Amygdala (tissue), 56 donors: Measurements from ENCODE around the gene KRCC1.
A peak's percentile ranks its signal among the peaks of the same experiment; 100 is the strongest.
"Not testable (repeated sequence)": the region's sequence is repeated elsewhere in the genome, so short reads cannot be mapped to it uniquely, and the experiment has no call there.

Experiments used
- DNase-seq, 56 donors: peaks; one replicate each; lab custom pipeline; 2025; lab: John Stamatoyannopoulos, UW

Gene KRCC1

DNA sequence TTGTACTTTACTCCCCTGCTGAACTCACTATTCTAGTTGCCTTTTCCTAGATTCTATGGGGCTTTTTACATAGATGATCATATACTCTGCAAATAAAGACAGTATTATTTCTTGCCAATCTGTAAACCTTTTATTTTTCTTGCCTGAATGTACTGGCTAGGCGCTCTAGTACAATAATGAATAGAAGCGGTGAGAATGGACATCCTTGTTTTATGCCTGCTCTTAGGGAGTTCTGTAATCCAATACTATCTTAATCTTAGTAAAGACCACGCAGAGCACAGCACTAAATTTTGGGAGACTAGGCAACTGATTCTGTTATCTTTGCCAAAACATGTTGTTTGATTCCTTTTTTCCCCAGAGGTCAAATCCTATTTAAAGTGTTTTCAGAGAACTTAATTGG is 7.0 kb downstream of the KRCC1 start:
- no peak for DNase-seq

DNA sequence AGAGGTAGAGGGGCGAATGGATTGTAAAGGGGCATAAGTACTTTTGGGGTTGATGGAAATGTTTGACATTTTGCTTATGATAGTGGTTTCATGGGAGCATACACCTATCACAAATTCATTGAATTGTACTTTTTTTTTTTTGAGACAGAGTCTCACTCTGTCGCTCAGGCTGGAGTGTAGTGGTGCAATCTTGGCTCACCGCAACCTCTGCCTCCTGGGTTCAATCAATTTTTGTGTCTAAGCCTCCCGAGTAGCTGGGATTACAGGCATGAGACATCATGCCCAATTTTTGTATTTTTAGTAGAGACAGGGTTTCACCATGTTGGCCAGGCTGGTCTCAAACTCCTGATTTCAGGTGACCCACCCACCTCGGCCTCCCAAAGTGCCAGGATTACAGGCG is 10.0 kb downstream of the KRCC1 start:
- not testable (repeated sequence) for DNase-seq

DNA sequence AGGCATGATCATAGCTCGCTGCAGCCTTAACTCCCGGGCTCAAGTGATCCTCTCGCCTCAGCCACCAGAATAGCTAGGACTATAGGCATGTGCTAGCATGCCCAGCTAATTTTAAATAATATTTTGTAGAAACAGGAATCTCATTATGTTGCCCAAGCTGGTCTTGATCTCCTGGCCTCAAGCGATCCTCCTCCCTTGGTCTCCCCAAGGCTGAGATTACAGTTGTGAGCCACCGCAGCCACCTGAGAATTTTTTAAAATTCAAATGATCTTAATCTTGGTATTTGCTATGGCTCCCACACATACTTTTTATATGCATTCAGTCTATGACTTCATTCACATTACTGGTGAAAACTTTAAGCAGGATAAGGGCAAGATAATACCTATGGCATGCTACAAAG is 13.1 kb downstream of the KRCC1 start:
- DNase-seq = no peak

DNA sequence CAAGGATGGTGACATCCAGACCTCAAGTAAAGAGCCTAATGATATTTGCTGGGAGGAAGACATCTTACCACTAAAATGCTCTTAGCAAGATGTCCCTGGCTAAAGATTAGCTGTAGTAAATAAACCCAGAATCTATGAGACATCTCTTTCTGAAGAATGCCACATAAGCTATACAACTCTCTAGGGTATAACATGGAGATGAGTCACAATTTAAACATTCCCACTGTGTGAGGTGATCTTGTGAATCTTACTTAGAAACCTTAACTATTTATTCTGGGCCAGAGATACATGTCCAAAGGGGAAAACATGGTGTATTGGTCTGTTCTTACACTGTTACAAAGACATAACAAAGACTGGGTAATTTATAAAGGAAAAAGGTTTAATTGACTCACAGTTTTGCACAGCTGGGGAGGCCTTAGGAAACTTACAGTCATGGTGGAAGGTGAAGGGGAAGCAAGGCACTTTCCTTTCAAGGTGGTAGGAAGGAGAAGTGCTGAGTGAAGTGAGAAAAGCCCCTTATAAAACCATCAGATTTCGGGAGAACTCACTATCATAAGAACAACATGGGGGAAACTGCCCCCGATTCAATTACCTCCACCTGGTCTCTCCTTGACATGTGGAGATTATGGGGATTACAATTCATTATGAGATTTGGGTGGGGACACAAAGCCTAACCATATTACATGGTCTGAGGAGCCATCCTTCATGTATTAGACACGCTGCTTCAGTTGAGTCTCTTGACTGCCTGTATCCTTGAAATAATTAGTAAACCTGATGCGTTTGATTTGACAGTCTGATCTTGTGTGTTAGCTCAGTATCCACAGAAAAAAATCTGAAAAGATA is 17.1 kb downstream of the KRCC1 start:
- no peak for DNase-seq

DNA sequence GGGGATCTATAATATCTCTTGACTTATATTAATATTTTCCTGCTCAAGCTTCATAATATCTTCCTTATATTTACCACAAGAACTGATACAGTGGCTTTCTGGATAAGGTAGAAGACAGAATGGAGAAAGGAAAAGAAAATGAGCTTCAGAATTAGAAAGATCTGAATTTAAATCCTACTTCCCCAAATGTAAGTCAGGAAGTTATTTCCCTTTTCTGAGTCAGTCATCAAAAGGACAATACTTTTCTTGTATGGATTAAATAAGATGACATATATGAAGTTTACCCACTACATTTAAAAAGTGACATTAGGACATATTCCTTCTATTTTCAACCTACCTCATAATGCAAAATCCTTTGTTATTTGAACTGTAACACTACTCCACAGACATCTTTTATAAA is 19.0 kb downstream of the KRCC1 start:
- DNase-seq = no peak

DNA sequence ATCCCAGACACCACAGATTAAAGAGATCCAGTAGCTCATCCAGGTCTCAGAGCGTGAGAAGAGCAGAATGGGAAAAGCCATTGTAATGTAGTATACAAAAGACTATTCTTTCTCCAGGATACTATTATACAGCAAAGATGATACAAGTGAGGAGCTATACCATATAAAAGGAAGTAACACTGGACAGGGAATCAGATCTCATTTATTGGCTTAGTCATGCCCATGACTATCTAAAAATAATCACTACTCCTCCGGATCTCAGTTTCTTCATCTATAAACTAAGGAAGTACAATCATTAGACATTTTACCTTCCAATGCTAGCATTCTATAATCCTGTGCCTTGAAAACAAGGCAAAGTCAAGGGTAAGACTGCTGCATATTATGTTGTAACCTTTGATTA is 19.4 kb downstream of the KRCC1 start:
- DNase-seq = no peak

DNA sequence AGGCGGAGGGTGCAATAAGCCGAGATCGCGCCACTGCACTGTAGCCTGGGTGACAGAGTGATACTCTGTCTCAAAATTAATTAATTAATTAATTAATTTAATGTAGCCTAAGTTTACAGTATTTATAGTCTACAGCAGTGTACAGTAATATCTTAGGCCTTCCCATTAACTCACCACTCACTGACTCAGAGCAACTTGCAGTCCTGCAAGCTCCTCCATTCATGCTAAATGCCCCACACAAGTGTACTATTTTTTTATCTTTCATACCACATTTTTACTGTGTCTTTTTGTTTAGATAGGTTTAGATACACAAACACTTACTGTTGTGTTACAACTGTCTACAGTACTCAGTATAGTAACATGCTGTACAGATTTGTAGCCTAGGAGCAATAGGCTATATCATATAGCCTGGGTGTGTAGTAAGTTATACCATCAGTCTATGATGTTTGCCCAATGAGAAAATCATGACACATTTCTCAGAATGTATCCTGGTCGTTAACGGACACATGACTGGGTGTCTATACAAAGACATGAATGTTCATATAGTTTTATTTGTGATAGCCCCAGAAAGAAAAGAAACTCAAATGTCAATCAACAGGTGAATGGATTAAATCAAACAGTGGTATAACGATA is 23.4 kb downstream of the KRCC1 start:
- DNase-seq = no peak

DNA sequence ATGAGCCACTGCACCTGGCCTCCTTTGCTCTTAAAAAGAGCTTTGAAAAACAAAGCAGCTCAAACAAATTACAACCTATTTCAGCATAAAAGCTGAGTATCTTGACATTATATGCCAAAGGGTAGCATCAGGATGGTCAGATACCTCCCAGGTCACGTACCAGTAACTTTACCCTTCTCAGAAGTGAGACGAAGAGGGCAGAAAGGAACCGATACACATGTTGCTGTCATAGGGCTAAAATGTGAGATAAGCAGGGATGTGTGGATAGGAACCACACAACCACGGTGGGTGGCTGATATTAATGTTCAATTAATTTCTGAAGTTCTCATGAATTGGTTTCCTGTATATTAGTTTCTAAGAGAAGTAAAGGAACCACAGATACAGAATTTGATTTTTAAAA is 26.7 kb downstream of the KRCC1 start:
- no peak for DNase-seq

DNA sequence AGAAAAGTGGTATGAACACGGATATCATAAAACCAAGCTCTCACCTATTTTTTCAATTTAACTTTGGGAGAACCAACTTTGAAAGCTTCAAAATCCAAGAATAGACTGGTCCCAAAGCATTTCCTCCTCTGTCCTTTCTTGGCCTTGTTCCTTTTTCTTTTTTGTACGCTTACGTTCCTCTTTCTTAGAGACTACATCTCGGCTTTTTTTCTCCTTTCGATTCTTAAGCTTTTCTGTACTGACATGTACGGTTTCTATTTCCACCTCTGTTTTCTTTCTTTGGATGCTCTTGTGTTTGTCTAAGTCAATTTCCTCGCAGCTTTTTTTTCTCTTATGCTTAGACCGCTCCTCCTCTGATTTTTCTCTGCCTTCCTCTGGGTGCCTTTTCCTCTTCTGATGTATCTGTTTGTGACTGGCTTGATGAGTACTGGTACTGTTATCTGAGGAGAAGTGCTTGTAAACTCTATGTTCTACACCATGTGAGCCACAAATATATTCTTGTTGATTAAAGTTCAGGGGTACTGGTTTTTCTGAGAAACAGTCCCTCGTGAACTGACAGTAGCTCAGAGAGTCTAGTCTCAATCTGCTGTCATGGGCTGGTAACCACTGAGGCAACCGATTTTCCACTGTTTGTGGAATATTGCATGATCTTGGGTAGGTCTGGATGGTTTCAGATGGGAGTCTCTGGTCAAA is 27.7 kb downstream of the KRCC1 start:
- DNase-seq = no peak

DNA sequence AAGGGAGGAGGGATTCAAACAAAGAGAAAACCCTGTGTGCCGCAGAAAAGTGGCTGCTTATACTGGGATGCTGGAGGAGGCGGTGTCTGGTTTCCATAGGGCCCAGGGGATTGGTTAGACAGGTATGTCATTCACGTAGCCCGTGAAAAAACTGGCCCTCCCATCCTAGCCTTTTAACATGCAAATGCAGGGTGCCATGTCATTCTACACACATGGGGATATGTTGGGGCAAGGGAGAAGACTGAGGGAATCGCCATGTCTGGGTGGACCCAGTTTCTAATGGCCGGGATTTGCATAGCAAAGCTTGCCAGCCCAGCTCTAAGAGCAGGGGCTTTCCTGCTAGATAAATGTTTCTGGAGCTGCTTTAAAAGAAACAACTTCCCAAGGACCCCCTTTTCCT is 31.1 kb downstream of the KRCC1 start:
- no peak for DNase-seq

DNA sequence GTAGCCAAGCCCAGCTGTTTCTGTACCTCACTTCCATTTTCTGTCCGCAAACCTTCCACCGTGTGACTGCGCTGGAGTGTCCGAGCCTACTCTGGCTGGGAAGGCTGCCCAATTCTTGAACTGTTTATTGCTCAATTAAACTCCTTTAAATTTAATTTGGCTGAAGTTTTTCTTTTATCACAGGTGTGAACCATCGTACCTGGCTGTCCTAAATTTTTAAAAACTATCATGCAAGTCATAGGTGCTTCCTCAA is 33.0 kb downstream of the KRCC1 start:
- no peak for DNase-seq

DNA sequence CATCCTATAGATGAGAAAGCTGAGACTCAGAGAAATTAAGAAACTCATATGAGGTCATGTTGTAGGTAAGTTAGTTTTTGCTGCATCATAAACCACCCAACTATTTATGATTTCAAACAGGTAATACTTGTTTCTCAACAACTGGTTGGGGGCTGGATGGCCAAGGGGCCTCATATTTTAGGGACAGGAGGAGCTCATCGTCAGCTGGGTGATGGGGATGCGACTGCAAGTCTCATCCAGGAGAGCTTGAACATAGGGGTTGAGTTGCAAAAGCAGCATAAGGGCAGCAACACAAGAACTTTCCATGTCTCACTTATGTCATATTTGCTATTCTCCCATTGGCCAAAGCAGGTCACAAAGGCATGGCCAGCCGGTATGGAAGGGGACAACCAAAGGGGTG is 35.6 kb downstream of the KRCC1 start:
- DNase-seq = no peak

DNA sequence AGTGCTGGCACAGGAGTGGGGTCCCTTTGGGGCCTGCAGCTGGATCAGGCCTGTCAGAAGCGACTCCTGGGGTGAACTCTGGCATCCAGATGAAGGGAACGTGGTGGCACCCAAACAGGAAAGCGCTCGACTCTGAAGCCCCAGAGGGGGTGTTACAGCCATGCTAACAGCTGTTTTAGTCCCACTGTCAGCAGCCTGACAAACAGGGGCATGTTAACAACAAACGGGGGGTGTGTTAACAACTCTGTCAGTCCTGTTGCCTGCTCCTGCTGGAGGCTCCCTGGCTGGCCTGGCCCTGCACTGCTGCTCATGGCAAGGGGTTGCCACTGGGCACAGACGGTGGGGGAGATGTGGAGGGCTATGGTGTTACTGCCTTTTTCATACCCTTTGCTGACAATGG is 36.7 kb downstream of the KRCC1 start:
- DNase-seq = no peak

DNA sequence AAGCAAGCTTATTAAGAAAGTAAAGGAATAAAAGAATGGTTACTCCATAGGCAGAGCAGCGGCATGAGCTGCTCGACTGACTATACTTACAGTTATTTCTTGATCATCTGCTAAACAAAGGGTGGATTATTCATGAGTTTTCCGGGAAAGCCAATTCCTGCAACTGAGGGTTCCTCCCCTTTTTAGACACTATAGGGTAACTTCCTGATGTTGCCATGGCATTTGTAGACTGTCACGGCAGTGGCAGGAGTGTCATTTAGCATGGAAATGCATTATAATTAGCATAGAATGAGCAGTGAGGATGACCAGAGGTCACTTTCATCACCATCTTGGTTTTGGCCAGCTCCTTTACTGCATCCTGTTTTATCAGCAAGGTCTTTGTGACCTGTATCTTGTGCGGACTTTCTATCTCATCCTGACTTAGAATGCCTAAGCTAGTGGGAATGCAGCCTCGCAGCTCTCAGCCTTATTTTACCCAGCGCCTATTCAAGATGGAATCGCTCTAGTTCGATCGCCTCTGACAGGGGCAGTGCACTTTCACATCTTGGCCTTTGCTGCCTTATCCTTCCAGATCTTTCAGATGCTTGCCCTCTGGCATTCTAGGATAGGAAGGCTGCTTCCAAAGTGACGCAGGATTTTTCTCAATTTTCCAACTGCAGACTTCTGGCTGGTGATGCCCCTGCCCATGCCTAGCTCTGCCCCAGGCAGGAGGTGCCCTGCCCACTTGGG is 37.3 kb downstream of the KRCC1 start:
- DNase-seq = not testable (repeated sequence)

DNA sequence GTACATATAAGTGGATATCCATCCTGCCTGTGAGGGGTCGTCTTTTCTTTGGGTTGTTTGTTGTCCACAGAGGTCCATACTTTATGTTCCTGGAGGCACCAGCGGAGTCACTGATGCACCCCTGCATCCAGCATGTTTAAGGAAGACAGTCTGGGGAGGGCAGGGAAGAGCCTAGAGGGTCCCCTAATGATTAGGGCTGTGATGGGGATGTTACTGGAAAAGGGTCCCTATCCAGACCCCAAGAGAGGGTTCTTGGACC is 37.9 kb downstream of the KRCC1 start:
- not testable (repeated sequence) for DNase-seq

DNA sequence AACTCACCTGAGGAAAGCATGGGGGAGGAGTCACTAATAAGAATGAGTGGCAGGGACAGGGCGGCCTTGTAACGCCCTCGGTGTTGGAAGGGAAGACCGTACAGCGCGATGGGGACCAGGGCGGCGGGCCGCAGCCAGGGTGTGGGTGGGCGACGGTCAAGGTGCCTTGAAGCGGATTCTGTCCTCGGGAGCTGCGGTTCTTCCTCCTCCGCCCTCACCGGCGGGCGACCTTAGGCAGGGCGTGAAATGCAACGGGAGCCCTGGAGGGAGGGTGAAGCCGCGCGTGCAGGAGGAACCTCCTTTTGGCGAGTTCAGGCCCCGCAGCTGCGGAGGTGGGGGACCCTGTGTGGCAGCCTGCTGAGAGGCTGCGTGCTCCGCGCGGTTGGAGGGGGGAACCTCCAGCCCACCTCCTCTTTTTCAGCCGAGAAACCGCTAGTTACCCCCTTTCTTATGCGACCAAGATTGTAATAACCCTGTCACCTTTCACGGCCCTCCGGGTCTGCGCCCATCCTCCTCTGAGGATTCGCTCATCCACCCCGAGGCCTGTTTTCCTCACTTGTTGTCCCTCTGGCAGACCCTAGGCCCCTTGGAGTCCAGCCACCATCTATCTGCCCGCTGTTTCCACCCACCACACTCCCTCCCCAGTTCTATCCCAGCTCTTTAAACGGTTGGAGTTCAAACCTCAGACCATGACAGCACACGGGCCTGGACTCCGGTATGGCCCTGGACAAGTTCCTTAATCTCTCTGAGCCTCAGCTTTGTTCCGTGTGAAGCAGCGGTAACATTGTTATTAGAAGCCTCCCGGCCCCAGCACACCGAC is 38.4 kb downstream of the KRCC1 start:
- peak in 17 of 56 donors; percentile 21 to 86 (median 62) for DNase-seq

DNA sequence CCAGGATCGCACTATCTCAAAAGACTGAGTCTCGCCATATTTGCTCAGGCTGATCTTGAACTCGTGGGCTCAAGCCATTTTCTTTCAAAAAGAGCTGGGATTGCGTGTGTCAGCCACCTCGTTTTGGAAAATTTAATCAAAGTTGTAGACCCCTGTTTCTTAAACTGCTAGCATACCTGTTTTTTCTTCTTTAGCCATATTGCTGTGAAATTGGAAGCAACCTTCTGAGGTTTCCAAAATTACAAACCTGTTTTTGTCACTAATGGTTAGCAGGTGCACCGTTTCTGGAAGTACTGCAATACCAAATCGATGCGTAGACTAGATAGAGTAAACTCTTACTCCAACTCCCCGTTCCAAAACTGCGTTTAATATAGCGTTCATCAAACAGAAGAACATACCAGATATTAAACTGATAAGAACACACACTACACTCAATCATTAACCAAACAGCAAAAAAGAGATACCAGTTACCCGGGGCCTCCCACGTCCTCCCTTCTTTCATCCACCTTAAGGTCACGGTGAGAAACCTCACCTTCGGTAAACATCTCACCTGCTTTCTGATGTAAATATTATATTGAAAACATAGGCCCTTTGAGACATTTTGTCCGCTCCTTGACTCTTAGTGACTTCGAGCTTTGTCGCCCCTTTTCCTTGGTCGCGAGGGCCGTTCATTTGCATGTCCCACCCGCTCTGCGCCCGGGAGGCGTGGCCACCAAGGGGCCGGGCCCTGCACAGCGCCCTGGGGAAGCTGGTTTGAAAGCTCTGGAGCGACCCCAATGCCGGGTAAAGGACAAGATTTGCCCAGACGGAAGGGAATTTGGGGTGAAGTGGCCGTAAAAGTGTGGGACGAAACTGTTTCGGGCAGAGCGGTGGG is 39.3 kb downstream of the KRCC1 start, which contains the start of gene RNU2-63P:
RNU2-63P (minus strand) TSS at position 462 of the 874 bp plus-strand sequence.
- peak in 54 of 56 donors; percentile 21 to 88 (median 66) for DNase-seq

DNA sequence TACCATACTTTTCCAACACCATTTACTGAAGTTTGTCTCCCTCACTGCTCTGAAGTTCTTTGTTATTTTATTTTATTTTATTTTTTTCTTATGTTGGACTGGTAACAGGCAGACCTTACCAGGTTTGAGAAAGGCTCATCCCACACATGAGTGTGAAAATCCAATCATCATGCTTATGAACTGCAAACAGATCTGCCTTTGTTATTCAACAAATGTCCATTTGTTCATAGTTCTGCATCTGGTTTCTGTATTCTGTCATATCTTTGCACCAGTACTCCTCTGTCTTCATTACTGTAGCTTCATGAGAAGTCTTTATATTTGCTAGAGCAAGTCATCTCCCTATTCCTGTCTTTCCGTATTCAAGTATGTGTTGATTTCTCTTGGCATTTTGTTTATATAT is 44.6 kb downstream of the KRCC1 start:
- peak in 1 of 56 donors; percentile 21 for DNase-seq

DNA sequence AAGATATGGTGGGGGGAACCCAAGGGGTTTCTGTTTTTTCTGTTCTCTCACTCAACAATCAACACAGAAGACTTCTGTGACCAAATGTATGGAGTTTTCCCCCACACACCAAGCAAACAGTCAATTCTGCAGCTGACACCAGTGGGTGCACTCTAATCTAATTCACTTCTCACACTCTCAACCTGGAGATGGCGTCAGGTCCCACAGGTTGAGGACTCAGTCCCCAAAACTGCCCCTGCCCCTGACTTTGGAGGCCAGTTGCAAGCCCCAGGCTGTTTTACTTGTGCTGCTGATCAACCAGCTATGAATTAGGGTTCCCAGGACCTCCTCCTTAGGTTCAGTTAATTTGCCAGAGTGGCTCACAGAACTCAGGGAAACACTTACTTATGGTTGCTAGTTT is 45.4 kb downstream of the KRCC1 start:
- DNase-seq = no peak
